Panc1 (cell line): ENCODE results near the gene GRIN2A. TPM values are rescaled to one million over a fixed set of nuclear protein-coding genes. Genes with fewer than 3 reads are reported as not detected.

Source experiments
- ATAC-seq: fragments of 200-7000 bp; cut with Tn5 transposase; 2 replicates; pipeline ENCODE4 v1.9.1; 2020; ENCODE audit warnings: mild to moderate bottlenecking, moderate library complexity
- BruUV-seq: library from RNA; stranded (reverse); fragments of 400-500 nt; replicated peaks from 2 replicates; lab custom pipeline; 2021; lab: Mats Ljungman, UMichigan
- CTCF ChIA-PET: fragments of 300-600 bp; sonication (Branson Sonifier 250); formaldehyde crosslinking; loops from one replicate; lab custom pipeline; 2022; ENCODE audit warnings: antibody characterized with exemption; lab: Charles Lee
- POLR2A ChIA-PET: fragments of 300-600 bp; sonication (Branson Sonifier 250); formaldehyde crosslinking; loops from one replicate; lab custom pipeline; 2022; ENCODE audit warnings: antibody characterized with exemption; lab: Charles Lee
- DNase-seq: peaks from one replicate; pipeline ENCODE4 v3.0.0-alpha.2; 2010; ENCODE audit warnings: low read depth, low spot score
- H3K27ac ChIP-seq: 2 replicates; pipeline ENCODE4 v1.5.1; 2011; ENCODE audit warnings: mild to moderate bottlenecking, low read length, inconsistent platforms
- H3K27me3 ChIP-seq: fragments of 200-500 bp; sonication (Bioruptor generic); 2 replicates; pipeline ENCODE4 v1.6.0; 2014; ENCODE audit warnings: low read length, inconsistent platforms; ENCODE audit not compliant: control insufficient read depth, insufficient read depth
- H3K36me3 ChIP-seq: fragments of 200-500 bp; sonication (Bioruptor generic); 2 replicates; pipeline ENCODE4 v1.5.1; 2014; ENCODE audit warnings: inconsistent platforms, mild to moderate bottlenecking, low read length, moderate library complexity; ENCODE audit not compliant: control insufficient read depth, insufficient read depth
- H3K4me1 ChIP-seq: 2 replicates; pipeline ENCODE4 v1.5.1; 2011; ENCODE audit warnings: inconsistent platforms, mild to moderate bottlenecking, low read length, moderate library complexity; ENCODE audit not compliant: control insufficient read depth, insufficient read depth
- H3K4me3 ChIP-seq, 2 experiments: 2 replicates each; pipeline ENCODE4 v1.5.1; 2011 to 2012; ENCODE audit warnings: low read depth in 2 of 2, low read length in 2 of 2, mild to moderate bottlenecking in 2 of 2, inconsistent platforms in 1 of 2, moderate library complexity in 1 of 2
- H3K9me3 ChIP-seq: fragments of 200-500 bp; sonication (Bioruptor generic); 2 replicates; pipeline ENCODE4 v1.5.1; 2014; ENCODE audit warnings: low read depth, mild to moderate bottlenecking, inconsistent platforms, low read length, moderate library complexity; ENCODE audit not compliant: control insufficient read depth, insufficient read depth
- CTCF ChIP-seq: fragments of 450-650 bp; IDR thresholded peaks from 2 replicates; pipeline ENCODE4 v1.5.1; 2017; ENCODE audit warnings: mild to moderate bottlenecking
- POLR2AphosphoS5 ChIP-seq: IDR thresholded peaks from 2 replicates; pipeline ENCODE4 v1.6.1; 2012; ENCODE audit warnings: mild to moderate bottlenecking, low read depth, low read length, moderate library complexity
- REST ChIP-seq, 2 experiments: IDR thresholded peaks; 2 replicates each; pipeline ENCODE4 v1.6.1; 2011 to 2012; ENCODE audit warnings: low read depth in 2 of 2, control low read depth in 1 of 2, low read length in 1 of 2, mild to moderate bottlenecking in 1 of 2, moderate library complexity in 1 of 2; ENCODE audit not compliant: insufficient read depth in 1 of 2
- SIN3A ChIP-seq: IDR thresholded peaks from 2 replicates; pipeline ENCODE4 v1.6.1; 2012; ENCODE audit warnings: low read depth, mild to moderate bottlenecking, low read length, moderate library complexity, borderline replicate concordance; ENCODE audit not compliant: insufficient read depth
- TCF7L2 ChIP-seq: IDR thresholded peaks from 2 replicates; pipeline ENCODE4 v1.6.1; 2011; ENCODE audit warnings: mild to moderate bottlenecking, low read depth, low read length, inconsistent platforms
- in situ Hi-C: cut with HindIII; loops from 2 replicates; pipeline ENCODE4 v1.10.0; 2016; ENCODE audit warnings: low sequenced_read_pairs, low pct_unique_long_range_greater_than_20kb
- intact Hi-C: fragments of 100-400 bp; cut with micrococcal nuclease; formaldehyde crosslinking; loops from one replicate; pipeline ENCODE4 v1.10.0; 2022; ENCODE audit not compliant: unreplicated experiment
- total RNA-seq: library from RNA; stranded (reverse); gene quantifications from one replicate; pipeline ENCODE4 v1.2.1, GENCODE V29; 2021; ENCODE audit not compliant: unreplicated experiment

GRIN2A gene
- total RNA-seq, 1 experiment from 2014 or later, result 12.3 TPM

DNA sequence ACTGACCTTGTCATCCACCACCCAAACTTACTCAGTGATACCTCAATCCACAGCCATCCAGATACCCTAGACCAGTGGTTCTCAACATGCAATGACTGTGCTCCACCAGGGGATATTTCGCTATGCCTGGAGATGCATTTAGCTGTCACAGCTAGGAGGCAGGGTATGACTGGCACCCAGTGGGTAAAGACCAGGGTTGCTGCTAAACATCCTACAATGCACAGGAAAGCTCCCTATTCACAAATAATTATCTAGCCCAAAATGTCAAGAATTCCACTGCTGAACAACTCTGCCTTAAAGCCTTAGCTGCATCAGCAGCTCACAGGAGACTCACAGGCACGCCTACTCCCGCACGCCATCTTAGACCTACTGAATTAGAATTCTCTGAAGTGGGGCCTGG lies 212.6 kb downstream of the GRIN2A start:
- no TSS peak for BruUV-seq
- no peak for ATAC-seq
- H3K27ac ChIP-seq, result no peak overlapping the region
- intact Hi-C loops, result no loop called here
- H3K4me3 ChIP-seq, result no peak overlapping the region
- in situ Hi-C loops, result no loop called here
- DNase-seq, result no peak
- ChIA-PET POLR2A (interaction anchor here (0.6 kb wide), 1 partner anchor 387 kb away, joined by 11 read pairs; no protein-coding TSS in a partner anchor), CTCF (interaction anchor here (1.1 kb wide), 1 partner anchor 236 kb away, joined by 3 read pairs; no protein-coding TSS in a partner anchor)
- TF ChIP-seq CTCF, result peak; percentile 33
- TF ChIP-seq POLR2AphosphoS5, result no peak
- no peaks in the 10 kb centered on the region for H3K4me1 ChIP-seq
- no peaks in the 10 kb centered on the region; the same call in 1 of the 2 replicates for H3K9me3 ChIP-seq
- no peaks in the 10 kb centered on the region for H3K36me3 ChIP-seq
- H3K27me3 ChIP-seq, result no peaks in the 10 kb centered on the region

GRCh38 chr16:9966569-9967157 lies 215.6 kb downstream of the GRIN2A start:
- in situ Hi-C loops, result no loop called here
- Histone ChIP-seq H3K4me1 (no peaks in the 10 kb centered on the region), H3K4me3 (no peak overlapping the region), H3K36me3 (no peaks in the 10 kb centered on the region), H3K27ac (no peak overlapping the region), H3K9me3 (no peaks in the 10 kb centered on the region), H3K27me3 (no peaks in the 10 kb centered on the region)
- DNase-seq, result peak; percentile 28
- CTCF ChIA-PET, result no interaction called here
- intact Hi-C loops, result no loop called here
- POLR2A ChIA-PET, result no interaction called here
- BruUV-seq, result no TSS peak
- ATAC-seq, result peak; percentile 70
- TF ChIP-seq POLR2AphosphoS5 (no peak), TCF7L2 (no peak), CTCF (no peak), SIN3A (no peak), REST (IDR thresholded peaks at IDR 0.05; ENCODE audit: insufficient read depth in 1 of 2, low read depth in 2 of 2, low read length in 1 of 2) (no peak)
